ENCODE measurements around the gene CELF2.

- TF ChIP-seq POLR2A (IDR thresholded peaks at IDR 0.05) (no peak), CTCF (IDR thresholded peaks at IDR 0.05) (no peak)
Measured at GRCh38 chr10:11219431-11219830, 201.8 kb downstream of the CELF2 start.
